Kidney epithelial cell (primary cell): ENCODE measurements around the gene REG4. TPM values are rescaled to one million over a fixed set of nuclear protein-coding genes. Genes with fewer than 3 reads are reported as not detected.
"Not testable (repeated sequence)": the region's sequence is repeated elsewhere in the genome, so short reads cannot be mapped to it uniquely, and the experiment has no call there.

ENCODE experiments used
- DNase-seq: peaks from one replicate; pipeline ENCODE4 v3.0.0-alpha.2; 2010; ENCODE audit warnings: low read depth
- H3K27me3 ChIP-seq: 2 replicates; pipeline ENCODE4 v1.6.0; 2011; ENCODE audit warnings: low read length; ENCODE audit not compliant: control insufficient read depth, insufficient read depth
- H3K36me3 ChIP-seq: 2 replicates; pipeline ENCODE4 v1.5.1; 2011; ENCODE audit warnings: low read length; ENCODE audit not compliant: control insufficient read depth, insufficient read depth
- H3K4me3 ChIP-seq: 2 replicates; pipeline ENCODE4 v1.5.1; 2011; ENCODE audit warnings: low read depth, mild to moderate bottlenecking, control low read depth, low read length
- CTCF ChIP-seq: IDR thresholded peaks from 2 replicates; pipeline ENCODE4 v1.5.1; 2011; ENCODE audit warnings: mild to moderate bottlenecking, moderate library complexity, low read length, control low read depth, inconsistent platforms; ENCODE audit not compliant: insufficient read depth, poor library complexity, severe bottlenecking
- total RNA-seq: library from RNA; depleted of rRNA; stranded (reverse); fragments of >200 nt; gene quantifications from 2 replicates; pipeline ENCODE4 v1.2.3, GENCODE V29; 2015

REG4 gene
- total RNA-seq, 1 donor from 2014 or later, result not detected

- Histone ChIP-seq H3K36me3 (no peaks in the 10 kb centered on the region), H3K27me3 (no peaks in the 10 kb centered on the region), H3K4me3 (no peak overlapping the region)
- no peak for DNase-seq
- TF ChIP-seq CTCF, result no peak
Observed at GRCh38 chr1:119787776-119788175, 23.5 kb downstream of the REG4 start.

GRCh38 chr1:119786473-119787050 lies 24.7 kb downstream of the REG4 start:
- H3K4me3 ChIP-seq, H3K27me3 ChIP-seq, DNase-seq, H3K36me3 ChIP-seq: not testable (repeated sequence)

- not testable (repeated sequence) for DNase-seq, H3K4me3 ChIP-seq, H3K27me3 ChIP-seq, H3K36me3 ChIP-seq
Observed at GRCh38 chr1:119786046-119786445, 25.2 kb downstream of the REG4 start.

- no peak overlapping the region for H3K4me3 ChIP-seq
- DNase-seq, result no peak
Observed at GRCh38 chr1:119784191-119784781, 27.0 kb downstream of the REG4 start.

GRCh38 chr1:119783354-119784185 lies 27.7 kb downstream of the REG4 start:
- Histone ChIP-seq H3K36me3 (no peaks in the 10 kb centered on the region), H3K27me3 (no peaks in the 10 kb centered on the region), H3K4me3 (no peak overlapping the region)
- DNase-seq, result no peak
- TF ChIP-seq CTCF, result no peak

More at GRCh38 chr1:119784191-119784781, 27.0 kb downstream of the REG4 start:
- H3K36me3 ChIP-seq, result no peaks in the 10 kb centered on the region
- no peak for TF ChIP-seq CTCF
- no peaks in the 10 kb centered on the region for H3K27me3 ChIP-seq

- H3K36me3 ChIP-seq, result no peaks in the 10 kb centered on the region
- no peak overlapping the region for H3K4me3 ChIP-seq
- H3K27me3 ChIP-seq, result no peaks in the 10 kb centered on the region
- peak; percentile 50 for DNase-seq
- no peak for TF ChIP-seq CTCF
Observed at GRCh38 chr1:119782631-119783325, 28.5 kb downstream of the REG4 start.
